SIG-M5 treated with dmso at 0.1 percent for 504 hours (cell line): ENCODE data around the gene LCN1.

Source experiments
- DNase-seq: peaks from one replicate; lab custom pipeline; 2025; ENCODE audit not compliant: unreplicated experiment; lab: John Stamatoyannopoulos, UW

The LCN1 gene

GRCh38 chr9:135488527-135488926 lies 32.7 kb upstream of the LCN1 start:
- DNase-seq: no peak

- no peak for DNase-seq
These were observed 31.9 kb upstream of the LCN1 start for GRCh38 chr9:135489188-135489906.

- no peak for DNase-seq
These were observed 30.9 kb upstream of the LCN1 start for GRCh38 chr9:135490166-135490870.

- no peak for DNase-seq
These were observed 30.2 kb upstream of the LCN1 start for GRCh38 chr9:135490980-135491464.

GRCh38 chr9:135491764-135492163 lies 29.5 kb upstream of the LCN1 start:
- no peak for DNase-seq

- no peak for DNase-seq
These were observed 28.2 kb upstream of the LCN1 start for GRCh38 chr9:135492886-135493669.

- DNase-seq: no peak
These were observed 26.3 kb upstream of the LCN1 start for GRCh38 chr9:135494791-135495559.

GRCh38 chr9:135498381-135499126 lies 22.7 kb upstream of the LCN1 start:
- no peak for DNase-seq

- DNase-seq: peak; percentile 81
These were observed 21.7 kb upstream of the LCN1 start for GRCh38 chr9:135499326-135500070.

- peak; percentile 32 for DNase-seq
These were observed 21.1 kb upstream of the LCN1 start for GRCh38 chr9:135500071-135500524.

- peak; percentile 70 for DNase-seq
These were observed 20.5 kb upstream of the LCN1 start, which contains the start of gene MRPS2 for GRCh38 chr9:135500525-135501260. Gene MRPS2, plus strand, starts transcription at chr9:135500682. Its CDS starts 29 bp downstream, at chr9:135500711.

GRCh38 chr9:135501261-135502167 lies 19.7 kb upstream of the LCN1 start:
- no peak for DNase-seq

- no peak for DNase-seq
These were observed 18.9 kb upstream of the LCN1 start for GRCh38 chr9:135502168-135502872.

GRCh38 chr9:135502873-135503321 lies 18.3 kb upstream of the LCN1 start:
- DNase-seq: no peak

- no peak for DNase-seq
These were observed 17.6 kb upstream of the LCN1 start for GRCh38 chr9:135503371-135504261.
